Sigmoid colon (tissue), 4 donors: ENCODE data around the gene GDF10.

ENCODE experiments used
- EP300 ChIP-seq, 4 donors: sonication (generic); formaldehyde crosslinking; IDR thresholded peaks; one replicate each; pipeline ENCODE4 v1.6.1; 2017; ENCODE audit warnings: antibody characterized with exemption in 4 of 4
- POLR2A ChIP-seq, 2 donors: fragments of 450-650 bp; IDR thresholded peaks; one replicate each; pipeline ENCODE4 v1.6.1; 2016; ENCODE audit warnings: antibody characterized with exemption in 2 of 2, mild to moderate bottlenecking in 2 of 2, moderate library complexity in 2 of 2
- POLR2AphosphoS5 ChIP-seq, 4 donors: sonication (generic); formaldehyde crosslinking; IDR thresholded peaks; one replicate each; pipeline ENCODE4 v1.6.1; 2017; ENCODE audit warnings: antibody characterized with exemption in 4 of 4
- TF ChIP-seq, protein P1 (sequence below), 4 experiments: fragments of 450-650 bp in 3 of 4; fragments of 200-600 bp in 1 of 4; IDR thresholded peaks; one replicate each; pipeline ENCODE4 v1.5.1; 2016 to 2019; ENCODE audit warnings: antibody characterized with exemption in 4 of 4, mild to moderate bottlenecking in 3 of 4, moderate library complexity in 2 of 4

DNA sequence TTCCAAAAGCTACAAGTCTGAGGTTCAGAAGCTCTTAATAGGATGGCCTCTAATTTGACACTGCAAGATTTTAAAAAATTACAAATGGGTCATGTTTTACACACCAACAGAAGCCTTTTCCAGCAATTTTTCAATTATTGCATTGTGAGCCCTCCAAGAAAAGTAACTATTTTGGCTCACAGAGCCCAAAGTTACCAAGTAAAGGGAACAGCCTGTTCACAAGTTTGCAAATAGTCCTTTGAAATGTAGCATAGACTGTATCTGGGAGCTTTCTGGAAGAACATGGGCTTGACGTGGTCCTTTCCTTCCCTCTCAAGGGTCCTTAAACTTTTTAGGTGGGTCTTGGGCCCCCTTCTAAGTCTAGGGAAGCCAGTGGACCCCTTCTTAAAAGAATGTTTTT lies 1.3 kb upstream of the GDF10 start:
- TF ChIP-seq, protein P1, sequence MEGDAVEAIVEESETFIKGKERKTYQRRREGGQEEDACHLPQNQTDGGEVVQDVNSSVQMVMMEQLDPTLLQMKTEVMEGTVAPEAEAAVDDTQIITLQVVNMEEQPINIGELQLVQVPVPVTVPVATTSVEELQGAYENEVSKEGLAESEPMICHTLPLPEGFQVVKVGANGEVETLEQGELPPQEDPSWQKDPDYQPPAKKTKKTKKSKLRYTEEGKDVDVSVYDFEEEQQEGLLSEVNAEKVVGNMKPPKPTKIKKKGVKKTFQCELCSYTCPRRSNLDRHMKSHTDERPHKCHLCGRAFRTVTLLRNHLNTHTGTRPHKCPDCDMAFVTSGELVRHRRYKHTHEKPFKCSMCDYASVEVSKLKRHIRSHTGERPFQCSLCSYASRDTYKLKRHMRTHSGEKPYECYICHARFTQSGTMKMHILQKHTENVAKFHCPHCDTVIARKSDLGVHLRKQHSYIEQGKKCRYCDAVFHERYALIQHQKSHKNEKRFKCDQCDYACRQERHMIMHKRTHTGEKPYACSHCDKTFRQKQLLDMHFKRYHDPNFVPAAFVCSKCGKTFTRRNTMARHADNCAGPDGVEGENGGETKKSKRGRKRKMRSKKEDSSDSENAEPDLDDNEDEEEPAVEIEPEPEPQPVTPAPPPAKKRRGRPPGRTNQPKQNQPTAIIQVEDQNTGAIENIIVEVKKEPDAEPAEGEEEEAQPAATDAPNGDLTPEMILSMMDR (IDR thresholded peaks at IDR 0.05) = no peak
- TF ChIP-seq POLR2AphosphoS5 (IDR thresholded peaks at IDR 0.05) (peak in 1 of 4 donors; percentile 15), POLR2A (IDR thresholded peaks at IDR 0.05) (no peak), EP300 (IDR thresholded peaks at IDR 0.05) (no peak)
